Measurements from ENCODE around the gene GLT1D1.

GLT1D1 gene

GRCh38 chr12:128857133-128857763, 4.0 kb downstream of the GLT1D1 start:
- 89 to 94% methylated on average over 5 of the region's 9 CpGs for WGBS, 2 experiments (ENCODE audit: insufficient coverage in 2 of 2)
- Histone ChIP-seq H3K36me3 (ENCODE audit: control insufficient read depth, insufficient read depth, low read length) (no peaks in the 10 kb centered on the region), H3K4me3 (ENCODE audit: extremely low read depth, insufficient read depth, low read length, poor library complexity, severe bottlenecking) (no peak overlapping the region), H3K4me1 (ENCODE audit: control insufficient read depth, insufficient read depth, low read length, poor library complexity, severe bottlenecking) (no peaks in the 10 kb centered on the region), H3K9me3 (ENCODE audit: control insufficient read depth, low read length) (no peaks in the 10 kb centered on the region), H3K27ac (ENCODE audit: low read depth, low read length, severe bottlenecking) (no peak overlapping the region)

- Histone ChIP-seq H3K9me3 (ENCODE audit: control insufficient read depth, low read length) (no peaks in the 10 kb centered on the region), H3K4me1 (ENCODE audit: control insufficient read depth, insufficient read depth, low read length, poor library complexity, severe bottlenecking) (no peaks in the 10 kb centered on the region), H3K4me3 (ENCODE audit: extremely low read depth, insufficient read depth, low read length, poor library complexity, severe bottlenecking) (no peak overlapping the region), H3K27ac (ENCODE audit: low read depth, low read length, severe bottlenecking) (no peak overlapping the region), H3K36me3 (ENCODE audit: control insufficient read depth, insufficient read depth, low read length) (no peaks in the 10 kb centered on the region)
- WGBS, 2 experiments (ENCODE audit: insufficient coverage in 2 of 2), result 74 to 89% methylated on average over 9 of the region's 9 CpGs
Observed at GRCh38 chr12:128859311-128859710, 6.0 kb downstream of the GLT1D1 start.

- Histone ChIP-seq H3K9me3 (ENCODE audit: control insufficient read depth, low read length) (no peaks in the 10 kb centered on the region), H3K4me1 (ENCODE audit: control insufficient read depth, insufficient read depth, low read length, poor library complexity, severe bottlenecking) (no peaks in the 10 kb centered on the region), H3K36me3 (ENCODE audit: control insufficient read depth, insufficient read depth, low read length) (no peaks in the 10 kb centered on the region), H3K4me3 (ENCODE audit: extremely low read depth, insufficient read depth, low read length, poor library complexity, severe bottlenecking) (no peak overlapping the region), H3K27ac (ENCODE audit: low read depth, low read length, severe bottlenecking) (no peak overlapping the region)
- 84 to 95% methylated on average over 8 to 10 of the region's 15 CpGs for WGBS, 2 experiments (ENCODE audit: insufficient coverage in 2 of 2)
Observed at GRCh38 chr12:128861226-128862016, 8.1 kb downstream of the GLT1D1 start.

- Histone ChIP-seq H3K4me1 (ENCODE audit: control insufficient read depth, insufficient read depth, low read length, poor library complexity, severe bottlenecking) (no peaks in the 10 kb centered on the region), H3K9me3 (ENCODE audit: control insufficient read depth, low read length) (no peaks in the 10 kb centered on the region), H3K36me3 (ENCODE audit: control insufficient read depth, insufficient read depth, low read length) (no peaks in the 10 kb centered on the region), H3K4me3 (ENCODE audit: extremely low read depth, insufficient read depth, low read length, poor library complexity, severe bottlenecking) (no peak overlapping the region), H3K27ac (ENCODE audit: low read depth, low read length, severe bottlenecking) (no peak overlapping the region)
- 87 to 90% methylated on average over 11 of the region's 11 CpGs for WGBS, 2 experiments (ENCODE audit: insufficient coverage in 2 of 2)
Observed at GRCh38 chr12:128863957-128864356, 10.7 kb downstream of the GLT1D1 start.

GRCh38 chr12:128864516-128865186, 11.4 kb downstream of the GLT1D1 start:
- Histone ChIP-seq H3K36me3 (ENCODE audit: control insufficient read depth, insufficient read depth, low read length) (no peaks in the 10 kb centered on the region), H3K9me3 (ENCODE audit: control insufficient read depth, low read length) (no peaks in the 10 kb centered on the region), H3K4me3 (ENCODE audit: extremely low read depth, insufficient read depth, low read length, poor library complexity, severe bottlenecking) (no peak overlapping the region), H3K27ac (ENCODE audit: low read depth, low read length, severe bottlenecking) (no peak overlapping the region), H3K4me1 (ENCODE audit: control insufficient read depth, insufficient read depth, low read length, poor library complexity, severe bottlenecking) (no peaks in the 10 kb centered on the region)
- WGBS, 2 experiments (ENCODE audit: insufficient coverage in 2 of 2), result 82 to 86% methylated on average over 9 of the region's 9 CpGs

- Histone ChIP-seq H3K4me1 (ENCODE audit: control insufficient read depth, insufficient read depth, low read length, poor library complexity, severe bottlenecking) (no peaks in the 10 kb centered on the region), H3K27ac (ENCODE audit: low read depth, low read length, severe bottlenecking) (no peak overlapping the region), H3K9me3 (ENCODE audit: control insufficient read depth, low read length) (no peaks in the 10 kb centered on the region), H3K36me3 (ENCODE audit: control insufficient read depth, insufficient read depth, low read length) (no peaks in the 10 kb centered on the region), H3K4me3 (ENCODE audit: extremely low read depth, insufficient read depth, low read length, poor library complexity, severe bottlenecking) (no peak overlapping the region)
- 96 to 98% methylated on average over 11 to 13 of the region's 13 CpGs for WGBS, 2 experiments (ENCODE audit: insufficient coverage in 2 of 2)
Observed at GRCh38 chr12:128867466-128867865, 14.2 kb downstream of the GLT1D1 start.

- no peaks in the 10 kb centered on the region for H3K36me3 ChIP-seq (ENCODE audit: control insufficient read depth, insufficient read depth, low read length)
- H3K27ac ChIP-seq (ENCODE audit: low read depth, low read length, severe bottlenecking), result no peak overlapping the region
- peaks cover 3% of the 10 kb centered on the region for H3K9me3 ChIP-seq (ENCODE audit: control insufficient read depth, low read length)
- H3K4me3 ChIP-seq (ENCODE audit: extremely low read depth, insufficient read depth, low read length, poor library complexity, severe bottlenecking), result no peak overlapping the region
- 80 to 89% methylated on average over 1 of the region's 2 CpGs for WGBS, 2 experiments (ENCODE audit: insufficient coverage in 2 of 2)
- no peaks in the 10 kb centered on the region for H3K4me1 ChIP-seq (ENCODE audit: control insufficient read depth, insufficient read depth, low read length, poor library complexity, severe bottlenecking)
Observed at GRCh38 chr12:128871516-128871892, 18.2 kb downstream of the GLT1D1 start.

GRCh38 chr12:128872303-128872702, 19.0 kb downstream of the GLT1D1 start:
- Histone ChIP-seq H3K9me3 (ENCODE audit: control insufficient read depth, low read length) (peaks cover 3% of the 10 kb centered on the region), H3K4me1 (ENCODE audit: control insufficient read depth, insufficient read depth, low read length, poor library complexity, severe bottlenecking) (no peaks in the 10 kb centered on the region), H3K36me3 (ENCODE audit: control insufficient read depth, insufficient read depth, low read length) (no peaks in the 10 kb centered on the region), H3K4me3 (ENCODE audit: extremely low read depth, insufficient read depth, low read length, poor library complexity, severe bottlenecking) (no peak overlapping the region), H3K27ac (ENCODE audit: low read depth, low read length, severe bottlenecking) (no peak overlapping the region)
- WGBS, 2 experiments (ENCODE audit: insufficient coverage in 2 of 2), result 88 to 91% methylated on average over 4 to 5 of the region's 5 CpGs

- no peak overlapping the region for H3K27ac ChIP-seq (ENCODE audit: low read depth, low read length, severe bottlenecking)
- H3K4me1 ChIP-seq (ENCODE audit: control insufficient read depth, insufficient read depth, low read length, poor library complexity, severe bottlenecking), result no peaks in the 10 kb centered on the region
- H3K4me3 ChIP-seq (ENCODE audit: extremely low read depth, insufficient read depth, low read length, poor library complexity, severe bottlenecking), result no peak overlapping the region
- no CpG with 5 or more reads among the region's 2 CpGs for WGBS, 2 experiments (ENCODE audit: insufficient coverage in 2 of 2)
- peaks cover 8% of the 10 kb centered on the region for H3K9me3 ChIP-seq (ENCODE audit: control insufficient read depth, low read length)
- H3K36me3 ChIP-seq (ENCODE audit: control insufficient read depth, insufficient read depth, low read length), result no peaks in the 10 kb centered on the region
Observed at GRCh38 chr12:128876559-128876958, 23.3 kb downstream of the GLT1D1 start.

- Histone ChIP-seq H3K9me3 (ENCODE audit: control insufficient read depth, low read length) (peaks cover 8% of the 10 kb centered on the region), H3K36me3 (ENCODE audit: control insufficient read depth, insufficient read depth, low read length) (no peaks in the 10 kb centered on the region), H3K27ac (ENCODE audit: low read depth, low read length, severe bottlenecking) (no peak overlapping the region), H3K4me3 (ENCODE audit: extremely low read depth, insufficient read depth, low read length, poor library complexity, severe bottlenecking) (no peak overlapping the region), H3K4me1 (ENCODE audit: control insufficient read depth, insufficient read depth, low read length, poor library complexity, severe bottlenecking) (no peaks in the 10 kb centered on the region)
- 75 to 91% methylated on average over 1 of the region's 4 CpGs for WGBS, 2 experiments (ENCODE audit: insufficient coverage in 2 of 2)
Observed at GRCh38 chr12:128879898-128880764, 26.9 kb downstream of the GLT1D1 start.
